Testis (tissue), 3 donors: ENCODE measurements around the gene WDR18. TPM values are rescaled to one million over a fixed set of nuclear protein-coding genes. Genes with fewer than 3 reads are reported as not detected.

Experiments used
- DNase-seq: peaks from one replicate; pipeline ENCODE4 v3.0.0-alpha.2; 2019
- H3K27ac ChIP-seq, 2 donors: fragments of 200-600 bp; sonication (generic); one replicate each; pipeline ENCODE4 v1.5.1; 2019
- H3K27me3 ChIP-seq: fragments of 200-600 bp; sonication (generic); one replicate; pipeline ENCODE4 v1.5.1; 2019
- H3K36me3 ChIP-seq: fragments of 200-600 bp; sonication (generic); one replicate; pipeline ENCODE4 v1.5.1; 2017; ENCODE audit warnings: low read depth; ENCODE audit errors: missing control alignments
- H3K4me1 ChIP-seq: fragments of 200-600 bp; sonication (generic); one replicate; pipeline ENCODE4 v1.5.1; 2019
- H3K4me3 ChIP-seq, 2 donors: fragments of 200-600 bp; sonication (generic); one replicate each; pipeline ENCODE4 v1.5.1; 2017 to 2019
- H3K9me3 ChIP-seq: fragments of 200-600 bp; sonication (generic); one replicate; pipeline ENCODE4 v1.5.1; 2017
- POLR2A ChIP-seq: fragments of 450-650 bp; IDR thresholded peaks from one replicate; pipeline ENCODE4 v1.6.1; 2017; ENCODE audit warnings: antibody characterized with exemption, mild to moderate bottlenecking, moderate library complexity
- WGBS, 2 donors: methylation state at CpG; one replicate each; pipeline ENCODE4 v1.1.5; 2018; 5-methylcytosine and 5-hydroxymethylcytosine counted together
- intact Hi-C: fragments of 100-400 bp; cut with DNase I; formaldehyde crosslinking; loops from one replicate; pipeline ENCODE4 v1.15.1; 2023; ENCODE audit warnings: low total_unique reads
- polyA plus RNA-seq: library from polyadenylated mRNA; stranded (reverse); fragments of 350-450 nt; fragmentation: Illumina TruSeq; extraction: RNeasy Lipid Tissue Mini Kit (QIAGEN cat#74804); gene quantifications from one replicate; pipeline ENCODE4 v1.2.3, GENCODE V29; 2014; ENCODE audit warnings: low read depth, low replicate concordance; ENCODE audit not compliant: insufficient read depth
- total RNA-seq, 2 donors: library from RNA; depleted of rRNA; stranded (reverse); fragments of >200 nt; gene quantifications; one replicate each; pipeline ENCODE4 v1.2.3, GENCODE V29; 2016
- TF ChIP-seq, protein P1 (sequence below), 3 experiments: fragments of 450-650 bp in 2 of 3; fragments of 200-600 bp in 1 of 3; sonication (generic) in 1 of 3; IDR thresholded peaks; one replicate each; pipeline ENCODE4 v1.5.1; 2016 to 2019; ENCODE audit warnings: antibody characterized with exemption in 3 of 3, mild to moderate bottlenecking in 2 of 3, moderate library complexity in 1 of 3

Gene WDR18
- total and polyA plus RNA-seq, 3 donors from 2014 or later = 38.7 to 108 (median 70.9) TPM

DNA sequence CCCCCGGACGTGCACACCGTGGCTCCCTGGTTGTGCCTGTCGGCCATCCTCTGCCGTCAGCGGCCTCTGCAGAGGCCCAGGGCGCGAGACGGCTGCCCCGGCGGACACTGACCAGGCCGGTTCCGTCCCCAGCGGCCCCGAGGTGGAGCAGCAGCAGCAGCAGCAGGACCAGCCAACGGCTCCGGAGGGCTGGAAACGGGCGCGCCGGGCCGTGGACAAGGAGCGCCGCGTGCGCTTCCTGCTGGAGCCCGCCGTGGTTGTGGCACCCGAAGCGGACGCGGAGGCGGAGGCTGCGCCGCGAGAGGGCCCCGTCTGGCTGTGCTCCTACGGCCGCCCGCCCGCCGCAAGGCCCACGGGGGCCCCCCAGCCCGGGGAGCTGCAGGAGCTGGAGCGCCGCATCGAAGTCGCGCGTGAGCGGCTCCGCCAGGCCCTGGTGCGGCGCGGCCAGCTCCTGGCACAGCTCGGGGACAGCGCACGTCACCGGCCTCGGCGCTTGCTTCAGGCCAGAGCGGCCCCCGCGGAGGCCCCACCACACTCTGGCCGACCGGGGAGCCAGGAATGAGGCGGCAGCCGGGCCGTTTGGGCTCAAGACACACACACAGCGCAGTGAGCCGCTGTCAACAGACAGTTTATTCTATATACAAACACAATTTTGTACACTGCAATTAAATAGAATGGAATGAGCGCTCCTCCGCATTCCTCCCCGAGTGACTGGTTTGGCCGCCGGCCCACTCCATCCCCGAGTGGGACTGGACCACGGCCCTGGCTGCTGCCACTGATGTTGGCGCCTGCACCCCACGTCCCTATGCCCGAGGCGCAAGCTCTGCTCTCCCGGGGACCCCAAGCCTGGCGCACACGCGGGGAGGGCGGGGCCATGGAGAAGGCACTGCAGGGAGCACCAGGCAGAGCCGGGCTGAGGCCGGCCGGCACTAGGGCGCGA is 25.2 kb downstream of the WDR18 start:
- intact Hi-C loops = no loop called here
- peaks cover 11% of the 10 kb centered on the region for H3K4me1 ChIP-seq
- H3K4me3 ChIP-seq = peak overlapping the region in 1 of 2 donors; percentile 38
- H3K27ac ChIP-seq = peak overlapping the region; percentile 39 to 65
- no peaks in the 10 kb centered on the region for H3K27me3 ChIP-seq
- peak; percentile 54 for DNase-seq
- TF ChIP-seq, protein P1, sequence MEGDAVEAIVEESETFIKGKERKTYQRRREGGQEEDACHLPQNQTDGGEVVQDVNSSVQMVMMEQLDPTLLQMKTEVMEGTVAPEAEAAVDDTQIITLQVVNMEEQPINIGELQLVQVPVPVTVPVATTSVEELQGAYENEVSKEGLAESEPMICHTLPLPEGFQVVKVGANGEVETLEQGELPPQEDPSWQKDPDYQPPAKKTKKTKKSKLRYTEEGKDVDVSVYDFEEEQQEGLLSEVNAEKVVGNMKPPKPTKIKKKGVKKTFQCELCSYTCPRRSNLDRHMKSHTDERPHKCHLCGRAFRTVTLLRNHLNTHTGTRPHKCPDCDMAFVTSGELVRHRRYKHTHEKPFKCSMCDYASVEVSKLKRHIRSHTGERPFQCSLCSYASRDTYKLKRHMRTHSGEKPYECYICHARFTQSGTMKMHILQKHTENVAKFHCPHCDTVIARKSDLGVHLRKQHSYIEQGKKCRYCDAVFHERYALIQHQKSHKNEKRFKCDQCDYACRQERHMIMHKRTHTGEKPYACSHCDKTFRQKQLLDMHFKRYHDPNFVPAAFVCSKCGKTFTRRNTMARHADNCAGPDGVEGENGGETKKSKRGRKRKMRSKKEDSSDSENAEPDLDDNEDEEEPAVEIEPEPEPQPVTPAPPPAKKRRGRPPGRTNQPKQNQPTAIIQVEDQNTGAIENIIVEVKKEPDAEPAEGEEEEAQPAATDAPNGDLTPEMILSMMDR (IDR thresholded peaks at IDR 0.05) = no peak
- TF ChIP-seq POLR2A = no peak
- no peaks in the 10 kb centered on the region for H3K9me3 ChIP-seq
- H3K36me3 ChIP-seq = no peaks in the 10 kb centered on the region
- 13 to 51% methylated on average over 27 to 92 of the region's 92 CpGs for WGBS, 2 donors

DNA sequence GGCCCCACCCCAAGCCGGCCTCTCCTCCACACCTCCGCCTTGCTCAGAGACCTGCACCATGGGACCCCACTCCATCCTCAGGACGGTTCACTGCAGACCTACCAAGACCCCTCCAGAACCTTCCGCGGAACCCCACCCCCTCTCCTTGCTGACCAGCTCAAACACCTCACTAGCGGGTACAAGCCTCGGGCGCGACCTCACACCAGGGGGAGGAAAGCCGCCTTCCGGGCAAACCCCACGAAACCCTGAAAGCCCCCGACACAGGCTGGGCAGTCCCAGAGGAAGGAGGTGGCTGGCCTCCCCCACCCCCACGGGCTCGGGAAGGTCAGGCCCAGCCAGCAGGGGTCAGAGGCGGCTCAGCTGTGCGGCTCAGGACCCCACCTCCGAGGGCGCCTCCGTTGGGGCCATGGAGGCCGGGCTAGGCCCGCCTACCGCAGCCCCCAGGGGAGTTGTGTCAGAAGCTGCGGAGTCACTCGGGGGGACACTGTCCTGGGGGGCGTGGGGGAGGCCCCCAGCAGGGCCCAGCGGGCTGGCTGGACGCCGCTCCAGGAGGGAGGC is 25.9 kb downstream of the WDR18 start:
- TF ChIP-seq, protein P1 (IDR thresholded peaks at IDR 0.05) = no peak
- TF ChIP-seq POLR2A = no peak
- Histone ChIP-seq H3K4me1 (peaks cover 12% of the 10 kb centered on the region), H3K27me3 (no peaks in the 10 kb centered on the region), H3K4me3 (peak overlapping the region in 1 of 2 donors; percentile 38), H3K9me3 (no peaks in the 10 kb centered on the region), H3K27ac (peak overlapping the region; percentile 50 to 65), H3K36me3 (no peaks in the 10 kb centered on the region)
- WGBS, 2 donors = 39 to 79% methylated on average over 7 to 26 of the region's 29 CpGs
- intact Hi-C loops = no loop called here
- DNase-seq = no peak

DNA sequence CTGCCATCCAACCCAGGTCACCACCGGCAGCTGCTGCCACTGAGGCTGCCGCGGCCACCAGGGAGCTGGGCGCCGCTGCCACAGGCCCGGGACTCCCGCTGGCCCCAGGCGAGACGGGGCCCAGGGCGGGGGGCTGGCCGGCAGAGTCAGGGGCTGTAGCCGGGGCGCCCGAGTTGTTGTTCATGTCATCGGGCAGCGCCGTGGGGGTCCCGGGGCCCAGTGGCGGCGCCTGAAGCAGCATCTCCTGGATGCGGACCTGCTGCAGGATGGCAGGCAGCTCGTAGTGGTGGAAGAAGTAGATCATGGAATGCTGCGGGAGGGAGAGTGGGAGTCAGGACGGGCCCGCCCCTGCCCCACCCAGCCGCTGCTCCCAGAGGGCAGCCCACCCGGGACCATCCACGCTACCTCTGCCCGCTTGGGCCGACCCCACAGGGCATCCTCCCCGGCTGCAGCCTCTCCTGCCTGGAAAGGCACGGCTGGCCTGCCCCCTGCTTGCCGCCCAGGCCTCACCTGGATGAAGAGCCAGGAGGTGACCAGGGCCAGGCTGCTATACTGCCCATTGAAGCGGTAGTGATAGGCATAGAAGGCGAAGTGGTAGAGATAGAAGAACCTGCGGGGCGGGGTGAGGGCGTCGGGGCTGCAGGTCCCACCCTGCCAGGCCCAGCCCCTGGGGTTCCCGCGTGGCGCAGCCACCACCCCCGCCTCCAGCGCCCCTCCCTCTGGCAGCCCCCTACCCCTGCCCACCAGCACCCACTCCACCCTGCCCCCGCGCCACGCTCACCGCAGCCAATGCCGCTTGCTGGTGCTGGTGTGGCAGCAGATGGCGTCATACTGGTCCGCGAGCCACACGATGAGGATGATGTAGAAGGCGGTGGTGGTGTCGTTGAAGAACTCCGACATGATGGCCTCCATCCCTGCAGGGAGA is 26.7 kb downstream of the WDR18 start:
- WGBS, 2 donors = 88 to 93% methylated on average over 19 to 54 of the region's 56 CpGs
- DNase-seq = no peak
- Histone ChIP-seq H3K4me3 (no peak overlapping the region), H3K4me1 (peaks cover 20% of the 10 kb centered on the region), H3K27me3 (no peaks in the 10 kb centered on the region), H3K36me3 (no peaks in the 10 kb centered on the region), H3K9me3 (no peaks in the 10 kb centered on the region), H3K27ac (peak overlapping the region in 1 of 2 donors; percentile 50)
- TF ChIP-seq POLR2A = no peak
- TF ChIP-seq, protein P1 (IDR thresholded peaks at IDR 0.05) = no peak
- intact Hi-C loops = no loop called here

DNA sequence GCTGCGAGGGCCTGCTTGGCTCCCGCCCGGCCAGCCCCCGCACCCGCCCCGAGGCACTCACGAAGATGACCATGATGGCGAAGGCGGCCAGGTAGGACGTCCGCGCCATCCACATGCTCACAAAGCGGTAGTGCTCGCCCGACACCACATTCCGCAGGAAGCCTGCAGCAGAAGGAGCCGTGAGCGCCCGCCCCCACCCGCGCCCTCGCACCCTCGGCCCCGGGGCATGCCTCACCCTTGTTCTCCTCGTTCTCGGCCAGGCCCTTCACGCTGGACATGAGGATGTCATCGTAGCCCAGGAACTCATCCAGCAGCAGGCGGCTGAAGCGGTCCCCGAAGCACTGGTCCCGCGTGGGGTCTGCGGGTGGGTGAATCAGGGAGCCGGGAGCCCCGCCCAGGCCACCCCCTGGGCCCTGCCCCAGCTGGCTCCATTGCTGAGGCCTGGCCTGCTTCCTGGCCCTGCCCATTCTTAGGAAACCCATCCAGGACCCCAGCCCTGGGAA is 27.7 kb downstream of the WDR18 start:
- no peak for DNase-seq
- Histone ChIP-seq H3K27ac (no peak overlapping the region), H3K9me3 (no peaks in the 10 kb centered on the region), H3K4me1 (peaks cover 30% of the 10 kb centered on the region), H3K27me3 (no peaks in the 10 kb centered on the region), H3K36me3 (no peaks in the 10 kb centered on the region), H3K4me3 (no peak overlapping the region)
- intact Hi-C loops = no loop called here
- 91 to 95% methylated on average over 26 to 36 of the region's 36 CpGs for WGBS, 2 donors
- TF ChIP-seq, protein P1 (IDR thresholded peaks at IDR 0.05) = no peak
- no peak for TF ChIP-seq POLR2A
